Lower lobe of right lung (tissue), 2 donors: Measurements from ENCODE around the gene NPM1. TPM values are rescaled to one million over a fixed set of nuclear protein-coding genes. Genes with fewer than 3 reads are reported as not detected.
"Not testable (repeated sequence)": the region's sequence is repeated elsewhere in the genome, so short reads cannot be mapped to it uniquely, and the experiment has no call there.

Experiments
- ATAC-seq, 2 donors: fragments of 200-7000 bp; cut with Tn5 transposase; one replicate each; pipeline ENCODE4 v1.9.1; 2020 to 2022; ENCODE audit warnings: mild to moderate bottlenecking in 2 of 2, moderate library complexity in 2 of 2
- DNase-seq: peaks from one replicate; pipeline ENCODE4 v3.0.0-alpha.2; 2020
- H3K27ac ChIP-seq: fragments of 200-600 bp; one replicate; pipeline ENCODE4 v1.8.0; 2022
- H3K27me3 ChIP-seq: fragments of 200-600 bp; one replicate; pipeline ENCODE4 v1.8.0; 2022; ENCODE audit warnings: low read depth
- H3K36me3 ChIP-seq: fragments of 200-600 bp; one replicate; pipeline ENCODE4 v1.8.0; 2022; ENCODE audit warnings: mild to moderate bottlenecking
- H3K4me1 ChIP-seq: fragments of 200-600 bp; one replicate; pipeline ENCODE4 v1.8.0; 2022
- H3K4me3 ChIP-seq: fragments of 200-600 bp; one replicate; pipeline ENCODE4 v1.8.0; 2022; ENCODE audit warnings: mild to moderate bottlenecking
- H3K9me3 ChIP-seq: fragments of 200-600 bp; one replicate; pipeline ENCODE4 v1.8.0; 2022
- CTCF ChIP-seq: fragments of 200-600 bp; IDR thresholded peaks from one replicate; pipeline ENCODE4 v1.8.0; 2022; ENCODE audit warnings: antibody characterized with exemption, mild to moderate bottlenecking
- intact Hi-C: fragments of 100-400 bp; cut with DNase I; formaldehyde crosslinking; loops from one replicate; pipeline ENCODE4 v1.11.0; 2022
- total RNA-seq: library from RNA; stranded (reverse); fragmentation: NEBNext Ultra II Directional; extraction: Animal tissue kit (Norgen Biotek cat#: 25700); gene quantifications from one replicate; pipeline ENCODE4 v1.2.1, GENCODE V29; 2021
- donor health status: DM: no; HTN: yes; CAD: no; lungs with severe emphysema.

Gene NPM1
- total RNA-seq, 1 donor from 2014 or later = 684 TPM

GRCh38 chr5:171397190-171397589 is 9.5 kb downstream of the NPM1 start:
- Histone ChIP-seq H3K4me3 (no peak overlapping the region), H3K4me1 (no peaks in the 10 kb centered on the region), H3K27me3 (no peaks in the 10 kb centered on the region), H3K36me3 (peaks cover 98% of the 10 kb centered on the region), H3K9me3 (no peaks in the 10 kb centered on the region), H3K27ac (no peak overlapping the region)
- DNase-seq (no peak), ATAC-seq (no peak)
- intact Hi-C loops = no loop called here
- TF ChIP-seq CTCF = no peak

GRCh38 chr5:171397599-171397998 is 9.9 kb downstream of the NPM1 start:
- TF ChIP-seq CTCF = no peak
- ATAC-seq (no peak), DNase-seq (no peak)
- Histone ChIP-seq H3K27me3 (no peaks in the 10 kb centered on the region), H3K4me1 (no peaks in the 10 kb centered on the region), H3K36me3 (peaks cover 93% of the 10 kb centered on the region), H3K4me3 (no peak overlapping the region), H3K9me3 (no peaks in the 10 kb centered on the region), H3K27ac (no peak overlapping the region)
- intact Hi-C loops = no loop called here

- H3K27ac ChIP-seq, DNase-seq, intact Hi-C loops, H3K4me3 ChIP-seq, H3K27me3 ChIP-seq, H3K9me3 ChIP-seq, ATAC-seq, H3K4me1 ChIP-seq: not testable (repeated sequence)
- H3K36me3 ChIP-seq = peaks cover 83% of the 10 kb centered on the region
Measured at GRCh38 chr5:171398660-171399059, 11.0 kb downstream of the NPM1 start.

- intact Hi-C loops = no loop called here
- TF ChIP-seq CTCF = no peak
- Histone ChIP-seq H3K9me3 (no peaks in the 10 kb centered on the region), H3K4me1 (no peaks in the 10 kb centered on the region), H3K36me3 (peaks cover 74% of the 10 kb centered on the region), H3K4me3 (no peak overlapping the region), H3K27me3 (no peaks in the 10 kb centered on the region), H3K27ac (no peak overlapping the region)
- ATAC-seq (no peak), DNase-seq (no peak)
Measured at GRCh38 chr5:171400169-171400568, 12.5 kb downstream of the NPM1 start.

- DNase-seq (no peak), ATAC-seq (no peak)
- Histone ChIP-seq H3K4me1 (no peaks in the 10 kb centered on the region), H3K4me3 (no peak overlapping the region), H3K27me3 (no peaks in the 10 kb centered on the region), H3K36me3 (peaks cover 74% of the 10 kb centered on the region), H3K9me3 (no peaks in the 10 kb centered on the region), H3K27ac (no peak overlapping the region)
- intact Hi-C loops = no loop called here
- TF ChIP-seq CTCF = no peak
Measured at GRCh38 chr5:171401167-171401947, 13.7 kb downstream of the NPM1 start.

- H3K36me3 ChIP-seq = peaks cover 74% of the 10 kb centered on the region
- H3K27me3 ChIP-seq, ATAC-seq, DNase-seq, H3K4me1 ChIP-seq, intact Hi-C loops, H3K27ac ChIP-seq, H3K4me3 ChIP-seq, H3K9me3 ChIP-seq: not testable (repeated sequence)
Measured at GRCh38 chr5:171402751-171403150, 15.1 kb downstream of the NPM1 start.
